Transverse colon (tissue), 4 donors: ENCODE results near the gene THBS1. TPM values are rescaled to one million over a fixed set of nuclear protein-coding genes. Genes with fewer than 3 reads are reported as not detected.

ENCODE experiments used
- DNase-seq: peaks from one replicate; pipeline ENCODE4 v3.0.0-alpha.2; 2019
- H3K27ac ChIP-seq, 4 donors: fragments of 200-600 bp; sonication (generic); 2 replicates each; pipeline ENCODE4 v1.5.1; 2016 to 2018; ENCODE audit warnings: inconsistent platforms in 4 of 4
- H3K27me3 ChIP-seq: fragments of 200-600 bp; sonication (generic); 2 replicates; pipeline ENCODE4 v1.5.1; 2017; ENCODE audit warnings: inconsistent platforms
- H3K36me3 ChIP-seq, 4 donors: fragments of 200-600 bp; sonication (generic); 2 replicates each; pipeline ENCODE4 v1.5.1; 2017 to 2019; ENCODE audit warnings: inconsistent platforms in 4 of 4
- H3K4me1 ChIP-seq, 4 donors: fragments of 200-600 bp; sonication (generic); 2 replicates each; pipeline ENCODE4 v1.5.1; 2017 to 2020; ENCODE audit warnings: inconsistent platforms in 4 of 4
- H3K4me3 ChIP-seq, 4 donors: fragments of 200-600 bp; sonication (generic); 1 replicate in 1 of 4; 2 replicates in 3 of 4; pipeline versions ENCODE4 v1.5.1 to v1.6.1; 2017 to 2019; ENCODE audit warnings: inconsistent platforms in 4 of 4
- H3K9me3 ChIP-seq, 2 donors: fragments of 200-600 bp; sonication (generic); 2 replicates each; pipeline ENCODE4 v1.5.1; 2017 to 2019; ENCODE audit warnings: inconsistent platforms in 2 of 2
- EP300 ChIP-seq: sonication (generic); formaldehyde crosslinking; IDR thresholded peaks from one replicate; pipeline ENCODE4 v1.6.1; 2017; ENCODE audit warnings: antibody characterized with exemption, low read depth
- POLR2A ChIP-seq: fragments of 450-650 bp; IDR thresholded peaks from one replicate; pipeline ENCODE4 v1.6.1; 2016; ENCODE audit warnings: antibody characterized with exemption, mild to moderate bottlenecking, moderate library complexity
- POLR2AphosphoS5 ChIP-seq, 3 donors: sonication (generic); formaldehyde crosslinking; IDR thresholded peaks; one replicate each; pipeline ENCODE4 v1.6.1; 2016; ENCODE audit warnings: antibody characterized with exemption in 3 of 3
- WGBS, 2 donors: methylation state at CpG; one replicate each; pipeline ENCODE4 v1.1.5; 2018; ENCODE audit warnings: low coverage in 1 of 2; 5-methylcytosine and 5-hydroxymethylcytosine counted together
- in situ Hi-C, 4 donors: fragments of 200-750 bp; cut with MboI; loops; one replicate each; pipeline versions ENCODE4 v1.15.0 to v1.15.1; 2017; ENCODE audit warnings: low sequenced_read_pairs in 3 of 4, low pct_ligation_motif_present in 1 of 4, low pct_unique_long_range_greater_than_20kb in 1 of 4
- intact Hi-C: fragments of 100-400 bp; cut with DNase I; formaldehyde crosslinking; loops from one replicate; pipeline ENCODE4 v1.15.1; 2023; ENCODE audit warnings: low total_unique reads
- total RNA-seq, 4 donors: library from RNA; depleted of rRNA; stranded (reverse); fragments of >200 nt; gene quantifications; one replicate each; pipeline ENCODE4 v1.1.0, GENCODE V29; 2016
- TF ChIP-seq, protein P1 (sequence below), 5 experiments: fragments of 200-600 bp in 3 of 5; fragments of 450-650 bp in 2 of 5; sonication (generic) in 3 of 5; IDR thresholded peaks; 1 replicate in 2 of 5; 2 replicates in 3 of 5; pipeline ENCODE4 v1.5.1; 2016 to 2017; ENCODE audit warnings: antibody characterized with exemption in 5 of 5, inconsistent platforms in 3 of 5, mild to moderate bottlenecking in 2 of 5, moderate library complexity in 1 of 5

THBS1 gene
- total RNA-seq, 4 donors from 2014 or later: 197 to 753 (median 410) TPM

DNA sequence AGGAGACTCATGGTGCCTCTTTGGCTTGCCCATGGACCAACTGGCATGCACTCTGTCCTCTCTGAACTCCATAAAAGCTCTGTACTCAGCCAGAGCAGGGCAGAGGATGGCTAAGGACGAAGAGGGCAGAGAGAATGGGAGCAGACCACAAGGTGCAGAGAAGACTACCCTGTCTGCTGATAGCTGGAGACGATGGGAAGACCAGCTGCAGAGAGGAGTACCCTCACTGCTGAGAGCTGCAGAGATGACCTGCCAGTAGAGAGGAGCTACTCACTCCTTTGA lies 65.0 kb downstream of the THBS1 start:
- no peaks in the 10 kb centered on the region for H3K27me3 ChIP-seq
- intact Hi-C loops: loop anchor here (2.0 kb wide), 1 partner anchor 51 kb away; no protein-coding TSS in a partner anchor
- 93% methylated on average over 2 of the region's 2 CpGs; no CpG with 5 or more reads in 1 of the 2 donors for WGBS, 2 donors

DNA sequence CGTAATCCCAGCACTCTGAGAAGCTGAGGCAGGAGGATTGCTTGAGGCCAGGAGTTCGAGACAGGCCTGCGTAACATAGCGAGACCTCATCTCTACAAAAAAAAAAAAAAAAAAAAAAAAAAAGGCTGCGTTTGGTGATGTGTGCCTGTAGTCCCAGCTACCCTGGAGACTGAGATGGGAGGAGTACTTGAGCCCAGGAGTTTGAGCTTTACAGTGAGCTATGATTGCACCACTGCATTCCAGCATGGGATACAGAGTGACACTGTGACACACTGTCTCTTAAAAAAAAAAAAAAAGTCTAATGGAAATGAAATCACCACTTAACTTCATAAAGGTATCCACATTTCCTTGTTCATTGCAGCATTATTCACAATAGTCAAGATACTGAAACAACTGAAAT lies 65.5 kb downstream of the THBS1 start:
- TF ChIP-seq POLR2AphosphoS5 (IDR thresholded peaks at IDR 0.05) (no peak), POLR2A (no peak), EP300 (no peak)
- TF ChIP-seq, protein P1, sequence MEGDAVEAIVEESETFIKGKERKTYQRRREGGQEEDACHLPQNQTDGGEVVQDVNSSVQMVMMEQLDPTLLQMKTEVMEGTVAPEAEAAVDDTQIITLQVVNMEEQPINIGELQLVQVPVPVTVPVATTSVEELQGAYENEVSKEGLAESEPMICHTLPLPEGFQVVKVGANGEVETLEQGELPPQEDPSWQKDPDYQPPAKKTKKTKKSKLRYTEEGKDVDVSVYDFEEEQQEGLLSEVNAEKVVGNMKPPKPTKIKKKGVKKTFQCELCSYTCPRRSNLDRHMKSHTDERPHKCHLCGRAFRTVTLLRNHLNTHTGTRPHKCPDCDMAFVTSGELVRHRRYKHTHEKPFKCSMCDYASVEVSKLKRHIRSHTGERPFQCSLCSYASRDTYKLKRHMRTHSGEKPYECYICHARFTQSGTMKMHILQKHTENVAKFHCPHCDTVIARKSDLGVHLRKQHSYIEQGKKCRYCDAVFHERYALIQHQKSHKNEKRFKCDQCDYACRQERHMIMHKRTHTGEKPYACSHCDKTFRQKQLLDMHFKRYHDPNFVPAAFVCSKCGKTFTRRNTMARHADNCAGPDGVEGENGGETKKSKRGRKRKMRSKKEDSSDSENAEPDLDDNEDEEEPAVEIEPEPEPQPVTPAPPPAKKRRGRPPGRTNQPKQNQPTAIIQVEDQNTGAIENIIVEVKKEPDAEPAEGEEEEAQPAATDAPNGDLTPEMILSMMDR (IDR thresholded peaks at IDR 0.05): no peak
- no peaks in the 10 kb centered on the region for H3K27me3 ChIP-seq
- DNase-seq: no peak
- H3K4me1 ChIP-seq: peaks cover 13 to 40% (median 24%) of the 10 kb centered on the region in 4 donors
- in situ Hi-C loops (no loop called here), intact Hi-C loops (loop anchor here (2.0 kb wide), 1 partner anchor 50 kb away; no protein-coding TSS in a partner anchor)
- H3K36me3 ChIP-seq: no peaks in the 10 kb centered on the region
- H3K27ac ChIP-seq: no peak overlapping the region
- H3K4me3 ChIP-seq: no peak overlapping the region
- H3K9me3 ChIP-seq: no peaks in the 10 kb centered on the region
- 97 to 100% methylated on average over 2 to 5 of the region's 5 CpGs for WGBS, 2 donors

More for the DNA sequence above, 65.0 kb downstream of the THBS1 start:
- no peak overlapping the region for H3K27ac ChIP-seq
- TF ChIP-seq POLR2AphosphoS5 (IDR thresholded peaks at IDR 0.05): no peak
- TF ChIP-seq, protein P1 (IDR thresholded peaks at IDR 0.05): no peak
- no peak for TF ChIP-seq EP300
- no peak for TF ChIP-seq POLR2A
- no peak overlapping the region for H3K4me3 ChIP-seq
- H3K9me3 ChIP-seq: no peaks in the 10 kb centered on the region
- H3K36me3 ChIP-seq: no peaks in the 10 kb centered on the region
- H3K4me1 ChIP-seq: peaks cover 13 to 45% (median 25%) of the 10 kb centered on the region in 4 donors
- no peak for DNase-seq
- in situ Hi-C loops: no loop called here

Other genes starting within 250 kb of the THBS1 start
- 1 to 10 TPM in 3 of 4 donors, not detected in 1; 1.9 to 8.6 (median 5.6) TPM for gene FSIP1, start 201.8 kb downstream of the THBS1 start, total RNA-seq